Measurements from ENCODE around the gene FBXO31.

FBXO31 gene

GRCh38 chr16:87278191-87279093 is 105.1 kb downstream of the FBXO31 start:
- Mint-ChIP-seq H3K9me3 (no peaks in the 10 kb centered on the region), H3K27me3 (peaks cover 11% of the 10 kb centered on the region), H3K4me1 (ENCODE audit: low read depth) (peaks cover 8% of the 10 kb centered on the region), H3K27ac (no peak overlapping the region), H3K4me3 (no peak overlapping the region), H3K36me3 (ENCODE audit: low read depth) (no peaks in the 10 kb centered on the region)
- DNase-seq, result peak; percentile 58
